ENCODE measurements around the gene PLA2G2D. TPM values are rescaled to one million over a fixed set of nuclear protein-coding genes. Genes with fewer than 3 reads are reported as not detected.

Gene PLA2G2D
- total and polyA plus RNA-seq, 2 donors (not counting 1 experiment from before 2014, with no cell fraction given), result not detected

- H3K9ac ChIP-seq (ENCODE audit: insufficient read depth, low read length), result no peak within 1 kb of the TSS
- H3K4me2 ChIP-seq (ENCODE audit: extremely low read depth, insufficient read depth, low read length), result no peak within 1 kb of the TSS
- H3K27me3 ChIP-seq (ENCODE audit: control insufficient read depth, insufficient read depth, low read length), result peaks cover 4% of the 10 kb centered on the region
- no peaks in the 10 kb centered on the region for H3K9me3 ChIP-seq (ENCODE audit: control insufficient read depth, insufficient read depth, low read depth, low read length)
- H3K36me3 ChIP-seq (ENCODE audit: control insufficient read depth, insufficient read depth, low read length), result no peaks in the 10 kb centered on the region
- no peak for TF ChIP-seq CTCF (conservative IDR thresholded peaks at IDR 0.05 in 1 of 2, IDR thresholded peaks at IDR 0.05 in 1 of 2; ENCODE audit: low read depth in 1 of 2, low read length in 2 of 2)
- no peak for TF ChIP-seq EZH2 (IDR thresholded peaks at IDR 0.05; ENCODE audit: low read length, missing control alignments)
- no peaks in the 10 kb centered on the region for H3K4me1 ChIP-seq (ENCODE audit: control insufficient read depth, extremely low read depth, insufficient read depth, low read length)
- no peaks in the 10 kb centered on the region for H3K79me2 ChIP-seq (ENCODE audit: control insufficient read depth, insufficient read depth, low read length)
- no peaks in the 10 kb centered on the region for H4K20me1 ChIP-seq (ENCODE audit: control insufficient read depth, extremely low read depth, insufficient read depth, low read length)
- DNase-seq (ENCODE audit: low read depth in 2 of 2), result no peak
- no peak within 1 kb of the TSS for H2AFZ ChIP-seq (ENCODE audit: low read length)
- H3K4me3 ChIP-seq (replicated peaks in 1 of 4; ENCODE audit: control extremely low read depth in 1 of 4, insufficient read depth in 1 of 4, low read depth in 3 of 4, low read length in 4 of 4), result no peak within 1 kb of the TSS
- H3K27ac ChIP-seq (ENCODE audit: insufficient read depth, low read length), result no peak within 1 kb of the TSS
These were observed 19.7 kb upstream of the PLA2G2D start, which contains the start of gene PLA2G2F for GRCh38 chr1:20138961-20139550. Gene PLA2G2F (plus strand): TSS chr1:20139323. CDS start chr1:20139428, 105 bp downstream.

DNA sequence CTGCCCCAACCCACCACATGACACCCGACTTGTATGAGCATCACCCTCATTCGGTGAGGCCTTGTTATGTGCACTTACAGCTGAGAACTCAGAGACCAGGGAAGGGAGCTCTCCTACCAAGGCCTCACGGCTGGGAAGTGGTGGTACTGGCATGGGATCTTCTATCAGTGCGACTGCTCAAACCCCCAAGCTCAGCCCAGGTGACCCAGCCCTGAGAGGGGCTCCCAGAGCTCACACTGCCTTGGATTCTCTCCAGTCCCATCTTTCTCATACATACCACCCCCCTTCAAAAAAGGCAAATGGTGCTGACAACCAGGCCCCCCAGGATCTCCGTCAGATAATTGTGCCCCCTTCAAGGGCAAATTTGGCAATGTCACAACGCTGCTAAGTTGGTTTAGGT is 19.0 kb upstream of the PLA2G2D start:
- H3K36me3 ChIP-seq (ENCODE audit: control insufficient read depth, insufficient read depth, low read length), result no peaks in the 10 kb centered on the region
- no peaks in the 10 kb centered on the region for H4K20me1 ChIP-seq (ENCODE audit: control insufficient read depth, extremely low read depth, insufficient read depth, low read length)
- H3K4me3 ChIP-seq (replicated peaks in 1 of 4; ENCODE audit: control extremely low read depth in 1 of 4, insufficient read depth in 1 of 4, low read depth in 3 of 4, low read length in 4 of 4), result no peak overlapping the region
- no peak overlapping the region for H3K27ac ChIP-seq (ENCODE audit: insufficient read depth, low read length)
- no peak overlapping the region for H3K9ac ChIP-seq (ENCODE audit: insufficient read depth, low read length)
- no peaks in the 10 kb centered on the region for H3K4me1 ChIP-seq (ENCODE audit: control insufficient read depth, extremely low read depth, insufficient read depth, low read length)
- H3K79me2 ChIP-seq (ENCODE audit: control insufficient read depth, insufficient read depth, low read length), result no peaks in the 10 kb centered on the region
- H2AFZ ChIP-seq (ENCODE audit: low read length), result no peak overlapping the region
- DNase-seq (ENCODE audit: low read depth in 2 of 2), result no peak
- H3K9me3 ChIP-seq (ENCODE audit: control insufficient read depth, insufficient read depth, low read depth, low read length), result no peaks in the 10 kb centered on the region
- TF ChIP-seq EZH2 (IDR thresholded peaks at IDR 0.05; ENCODE audit: low read length, missing control alignments) (no peak), CTCF (conservative IDR thresholded peaks at IDR 0.05 in 1 of 2, IDR thresholded peaks at IDR 0.05 in 1 of 2; ENCODE audit: low read depth in 1 of 2, low read length in 2 of 2) (no peak)
- H3K4me2 ChIP-seq (ENCODE audit: extremely low read depth, insufficient read depth, low read length), result no peak overlapping the region
- no peaks in the 10 kb centered on the region for H3K27me3 ChIP-seq (ENCODE audit: control insufficient read depth, insufficient read depth, low read length)

- no peak for DNase-seq (ENCODE audit: low read depth in 2 of 2)
- Histone ChIP-seq H3K4me2 (ENCODE audit: extremely low read depth, insufficient read depth, low read length) (no peak overlapping the region), H3K4me1 (ENCODE audit: control insufficient read depth, extremely low read depth, insufficient read depth, low read length) (no peaks in the 10 kb centered on the region), H3K27me3 (ENCODE audit: control insufficient read depth, insufficient read depth, low read length) (no peaks in the 10 kb centered on the region), H3K4me3 (replicated peaks in 1 of 4; ENCODE audit: control extremely low read depth in 1 of 4, insufficient read depth in 1 of 4, low read depth in 3 of 4, low read length in 4 of 4) (no peak overlapping the region), H4K20me1 (ENCODE audit: control insufficient read depth, extremely low read depth, insufficient read depth, low read length) (no peaks in the 10 kb centered on the region), H2AFZ (ENCODE audit: low read length) (no peak overlapping the region), H3K9me3 (ENCODE audit: control insufficient read depth, insufficient read depth, low read depth, low read length) (no peaks in the 10 kb centered on the region), H3K27ac (ENCODE audit: insufficient read depth, low read length) (no peak overlapping the region), H3K79me2 (ENCODE audit: control insufficient read depth, insufficient read depth, low read length) (no peaks in the 10 kb centered on the region), H3K9ac (ENCODE audit: insufficient read depth, low read length) (no peak overlapping the region), H3K36me3 (ENCODE audit: control insufficient read depth, insufficient read depth, low read length) (no peaks in the 10 kb centered on the region)
- TF ChIP-seq EZH2 (IDR thresholded peaks at IDR 0.05; ENCODE audit: low read length, missing control alignments) (no peak), CTCF (conservative IDR thresholded peaks at IDR 0.05 in 1 of 2, IDR thresholded peaks at IDR 0.05 in 1 of 2; ENCODE audit: low read depth in 1 of 2, low read length in 2 of 2) (no peak)
These were observed 18.3 kb upstream of the PLA2G2D start for GRCh38 chr1:20137604-20138003.
